Measurements from ENCODE around the gene LRRC40. TPM values are rescaled to one million over a fixed set of nuclear protein-coding genes. Genes with fewer than 3 reads are reported as not detected.

Gene LRRC40
- total RNA-seq, 1 donor from 2014 or later = 17.1 TPM

- no peak for DNase-seq (ENCODE audit: low spot score)
These were observed 90.1 kb downstream of the LRRC40 start for GRCh38 chr1:70115315-70115714.

- DNase-seq (ENCODE audit: low spot score) = no peak
These were observed 92.5 kb downstream of the LRRC40 start for GRCh38 chr1:70112838-70113237.

- no peak for DNase-seq (ENCODE audit: low spot score)
These were observed 96.1 kb downstream of the LRRC40 start for GRCh38 chr1:70109241-70109640.

GRCh38 chr1:70103770-70104169 is 101.6 kb downstream of the LRRC40 start:
- DNase-seq (ENCODE audit: low spot score) = no peak

- no peak for DNase-seq (ENCODE audit: low spot score)
These were observed 103.6 kb downstream of the LRRC40 start for GRCh38 chr1:70101774-70102173.

- no peak for DNase-seq (ENCODE audit: low spot score)
These were observed 104.1 kb downstream of the LRRC40 start for GRCh38 chr1:70101231-70101630.

Other genes starting within 250 kb of the LRRC40 start
- 146 TPM for gene SRSF11, start 15.8 kb upstream of the LRRC40 start, total RNA-seq (ENCODE audit: insufficient read depth, low replicate concordance)
- 59.0 TPM for gene ANKRD13C, start 149.1 kb upstream of the LRRC40 start, total RNA-seq (ENCODE audit: insufficient read depth, low replicate concordance)
- 3.4 TPM for gene CTH, start 205.7 kb upstream of the LRRC40 start, total RNA-seq (ENCODE audit: insufficient read depth, low replicate concordance)